Measurements from ENCODE around the gene TBC1D5.

TBC1D5 gene

GRCh38 chr3:17231537-17232261 is 510.7 kb downstream of the TBC1D5 start:
- no peak for DNase-seq (ENCODE audit: low read depth in 2 of 2)

GRCh38 chr3:17227472-17227871 is 515.0 kb downstream of the TBC1D5 start:
- no peak for DNase-seq (ENCODE audit: low read depth in 2 of 2)

- DNase-seq (ENCODE audit: low read depth in 2 of 2), result no peak
Observed at GRCh38 chr3:17221529-17221928, 520.9 kb downstream of the TBC1D5 start.

DNA sequence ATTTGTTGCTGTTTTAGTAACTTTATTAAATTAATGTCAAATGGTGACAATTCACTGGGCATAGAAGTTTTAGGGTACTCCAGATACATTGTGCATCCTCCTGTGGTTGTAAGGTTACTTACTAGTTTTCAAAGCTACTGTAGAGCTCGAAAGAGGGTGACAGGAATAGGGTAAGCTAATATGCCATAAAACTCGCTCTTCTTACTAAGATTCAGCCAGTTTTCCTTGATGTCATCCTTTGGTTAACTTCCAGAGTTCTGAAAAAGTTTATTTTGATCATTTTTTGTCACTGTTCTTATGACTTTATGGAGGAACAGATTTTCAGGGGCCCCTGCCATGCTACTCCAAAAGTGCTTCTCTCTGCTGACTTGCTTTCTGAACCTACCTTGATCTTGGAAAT is 522.8 kb downstream of the TBC1D5 start:
- no peak for DNase-seq (ENCODE audit: low read depth in 2 of 2)

- no peak for DNase-seq (ENCODE audit: low read depth in 2 of 2)
Observed at GRCh38 chr3:17218587-17218986, 523.8 kb downstream of the TBC1D5 start.

GRCh38 chr3:17217588-17217987 is 524.8 kb downstream of the TBC1D5 start:
- DNase-seq (ENCODE audit: low read depth in 2 of 2), result no peak

GRCh38 chr3:17213102-17213501 is 529.3 kb downstream of the TBC1D5 start:
- no peak for DNase-seq (ENCODE audit: low read depth in 2 of 2)

GRCh38 chr3:17207979-17208378 is 534.5 kb downstream of the TBC1D5 start:
- DNase-seq (ENCODE audit: low read depth in 2 of 2), result no peak

DNA sequence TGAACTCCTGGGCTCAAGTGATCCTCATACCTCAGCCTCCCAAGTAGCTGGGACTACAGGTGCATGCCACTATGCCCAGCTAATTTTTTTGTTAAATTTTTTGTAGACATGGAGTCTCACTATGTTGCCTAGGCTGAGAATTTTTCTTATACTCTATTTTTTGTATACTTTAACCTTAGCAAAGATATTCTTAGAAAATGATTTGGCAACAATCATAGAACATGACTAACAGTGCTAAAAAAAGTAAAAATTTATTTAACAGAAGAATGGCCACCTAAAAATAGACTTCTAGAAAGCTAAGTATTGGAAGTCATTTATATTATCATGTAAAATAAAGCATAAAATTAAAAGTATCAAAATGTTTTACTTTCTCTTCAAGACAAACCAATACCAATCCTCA is 535.4 kb downstream of the TBC1D5 start:
- no peak for DNase-seq (ENCODE audit: low read depth in 2 of 2)

DNA sequence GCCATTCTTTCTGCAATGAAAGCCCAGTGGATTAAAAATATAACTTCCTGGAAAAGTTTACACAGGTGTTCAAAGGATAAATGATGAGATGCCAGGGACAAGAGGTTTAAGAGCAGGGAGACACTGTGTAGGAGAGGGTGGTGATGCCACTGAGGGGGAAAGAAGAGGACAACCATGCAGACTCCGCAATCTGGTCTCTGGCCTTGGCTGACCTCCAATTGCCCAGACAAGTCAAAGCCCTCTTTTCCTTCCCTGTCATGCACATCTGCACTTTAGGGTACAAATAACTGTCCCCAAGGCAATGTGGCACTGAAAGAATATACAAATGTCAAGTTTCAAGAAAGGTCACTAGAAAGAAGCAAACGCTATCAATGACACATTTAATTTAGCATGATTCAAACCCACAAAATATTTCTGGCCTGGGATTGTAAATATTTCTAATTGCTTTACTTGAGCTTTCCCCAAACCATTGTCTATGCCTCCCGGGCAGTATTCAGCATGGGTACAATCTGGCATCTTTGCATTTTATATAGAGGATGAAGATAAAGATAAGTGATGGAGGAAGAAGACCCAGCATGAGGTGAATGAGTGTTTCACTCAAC is 538.3 kb downstream of the TBC1D5 start:
- no peak for DNase-seq (ENCODE audit: low read depth in 2 of 2)

DNA sequence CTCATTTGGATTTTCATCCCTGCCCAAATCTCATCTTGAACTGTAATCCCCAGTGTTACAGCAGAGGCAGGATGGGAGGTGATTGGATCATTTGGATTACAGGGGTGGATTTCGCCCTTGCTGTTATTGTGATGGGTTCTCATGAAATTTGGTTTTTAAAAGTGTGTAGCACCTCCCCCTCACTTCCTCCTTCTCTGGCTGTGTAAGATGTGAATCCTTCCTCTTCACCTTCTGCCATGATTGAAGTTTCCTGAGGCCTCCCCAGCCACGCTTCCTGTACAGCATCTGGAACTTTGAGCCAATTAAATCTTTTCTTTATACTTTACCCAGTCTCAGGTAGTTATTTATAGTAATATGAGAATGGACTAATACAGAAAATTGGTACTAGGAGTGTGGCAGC is 540.9 kb downstream of the TBC1D5 start:
- no peak for DNase-seq (ENCODE audit: low read depth in 2 of 2)

DNA sequence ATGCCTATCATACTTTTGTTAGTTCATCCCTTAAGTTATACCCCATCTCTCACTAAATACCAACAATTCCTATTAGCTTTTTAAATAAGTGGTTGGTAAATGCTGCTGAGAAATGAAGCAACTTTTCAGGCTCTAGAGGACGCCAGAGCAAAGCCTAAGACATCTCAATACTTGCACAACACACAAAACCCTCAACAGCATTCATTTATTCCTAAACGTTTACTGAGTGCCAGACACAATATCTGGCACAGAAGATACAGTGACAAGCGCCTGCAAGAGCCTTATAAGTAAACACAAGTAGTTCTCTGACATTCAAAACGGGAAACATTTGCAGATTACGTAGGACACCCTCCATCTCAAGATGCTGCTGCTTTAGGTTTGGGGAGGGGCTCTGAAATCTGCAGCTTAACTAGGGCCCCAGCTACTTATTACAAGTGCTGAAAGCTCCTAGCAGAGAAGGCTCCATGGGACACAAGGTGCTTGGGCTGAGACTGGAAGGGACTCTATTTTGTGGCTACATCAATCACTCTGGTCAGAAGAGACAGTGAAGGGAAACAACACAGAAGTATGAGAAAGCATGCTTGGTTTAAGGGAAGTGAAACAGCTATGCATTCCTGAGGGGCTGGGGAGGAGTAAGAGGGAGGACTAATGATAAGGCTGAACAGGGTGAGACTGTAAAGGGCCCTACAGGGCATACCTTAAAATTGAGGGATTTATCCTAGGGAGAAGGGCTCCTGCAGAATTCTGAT is 546.4 kb downstream of the TBC1D5 start:
- no peak for DNase-seq (ENCODE audit: low read depth in 2 of 2)

- DNase-seq (ENCODE audit: low read depth in 2 of 2), result no peak
Observed at GRCh38 chr3:17195192-17195611, 547.2 kb downstream of the TBC1D5 start.

DNA sequence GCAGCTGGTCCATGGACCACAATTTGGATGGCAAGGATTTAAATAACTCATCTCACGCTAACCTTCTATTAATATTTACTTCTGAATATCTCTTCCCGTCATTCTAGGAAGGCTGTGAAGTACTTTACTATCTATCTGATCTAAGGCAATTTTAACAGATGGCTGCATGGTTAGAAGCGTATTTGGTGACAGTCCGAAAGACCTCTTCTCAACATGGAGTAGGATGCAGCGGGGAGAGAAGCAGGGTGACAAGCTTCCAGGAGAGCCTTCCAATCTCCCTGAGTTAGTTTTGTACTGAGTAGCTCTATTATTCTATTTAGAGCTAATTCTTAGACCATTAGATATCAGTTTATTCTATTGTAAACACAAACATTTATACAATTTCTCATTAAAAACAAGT is 548.3 kb downstream of the TBC1D5 start:
- DNase-seq (ENCODE audit: low read depth in 2 of 2), result no peak

DNA sequence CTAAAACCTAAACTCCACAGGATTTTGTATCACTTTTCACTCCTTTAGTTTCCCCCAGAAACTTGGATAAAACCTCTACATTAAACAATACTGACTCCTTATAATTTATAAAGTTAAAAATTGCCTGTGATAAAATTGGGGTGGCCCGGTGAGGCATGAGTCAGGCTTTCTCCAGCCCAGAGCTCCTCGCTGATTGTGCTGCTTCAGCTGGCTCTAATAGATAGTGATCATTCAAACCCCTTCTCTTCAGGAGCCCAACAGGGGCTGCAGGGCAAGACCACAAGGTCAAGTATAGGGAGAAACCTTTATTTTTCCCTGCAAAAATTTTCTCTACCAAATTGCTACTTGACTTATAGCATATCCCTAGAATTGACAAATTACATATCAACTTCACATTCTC is 549.4 kb downstream of the TBC1D5 start:
- DNase-seq (ENCODE audit: low read depth in 2 of 2), result no peak

DNA sequence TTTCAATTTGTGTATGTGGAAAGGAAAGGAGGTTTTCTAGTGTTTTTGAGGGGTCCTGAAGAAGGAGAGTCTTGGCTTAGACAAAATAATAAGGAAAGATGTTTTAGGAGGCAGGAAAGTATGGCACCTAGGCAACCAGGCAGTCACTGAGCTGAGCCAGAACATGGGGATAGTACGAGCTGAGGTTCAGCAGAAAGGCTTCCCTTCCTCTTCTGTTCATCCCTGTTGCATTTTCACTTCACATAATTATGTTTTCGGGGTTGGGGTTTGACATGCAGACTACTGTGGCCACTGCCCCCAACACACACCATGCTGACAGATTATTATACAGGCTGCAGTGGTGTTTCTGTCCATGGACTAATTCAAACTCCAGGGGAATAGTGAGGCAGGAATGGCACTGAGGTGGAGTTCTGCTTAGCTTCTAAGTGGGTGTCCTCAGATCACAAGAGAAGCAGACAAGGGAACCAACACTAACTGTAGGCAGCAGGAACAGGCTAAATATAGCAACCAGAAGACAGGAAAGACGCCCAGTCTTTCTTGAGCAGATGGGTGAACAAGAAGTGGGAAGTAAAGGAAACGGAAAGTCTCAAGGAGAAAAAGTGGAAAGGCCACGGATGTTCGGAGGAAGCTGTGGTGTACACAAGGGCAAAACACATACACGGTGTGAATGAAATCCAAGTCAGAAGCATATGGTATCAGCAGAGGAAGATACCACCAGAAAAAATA is 551.9 kb downstream of the TBC1D5 start:
- no peak for DNase-seq (ENCODE audit: low read depth in 2 of 2)

DNA sequence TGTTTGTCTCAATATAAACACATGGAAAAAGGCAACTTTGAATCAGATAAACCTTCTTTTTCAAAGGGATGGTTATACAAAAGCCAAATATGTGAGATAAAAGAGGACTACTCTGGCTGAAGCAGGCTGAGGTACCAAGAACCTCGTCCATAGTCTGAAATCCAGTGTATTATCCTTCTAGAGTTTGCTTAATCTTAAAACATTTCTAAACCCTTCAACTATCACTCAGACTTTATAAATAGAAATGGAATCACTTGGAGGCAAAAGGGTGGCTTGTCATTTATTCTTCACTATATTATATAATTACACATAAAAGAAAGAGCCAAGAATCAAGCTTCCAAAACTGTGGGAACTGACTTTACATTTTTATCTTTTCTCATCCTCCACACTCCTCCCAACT is 554.1 kb downstream of the TBC1D5 start:
- DNase-seq (ENCODE audit: low read depth in 2 of 2), result no peak

DNA sequence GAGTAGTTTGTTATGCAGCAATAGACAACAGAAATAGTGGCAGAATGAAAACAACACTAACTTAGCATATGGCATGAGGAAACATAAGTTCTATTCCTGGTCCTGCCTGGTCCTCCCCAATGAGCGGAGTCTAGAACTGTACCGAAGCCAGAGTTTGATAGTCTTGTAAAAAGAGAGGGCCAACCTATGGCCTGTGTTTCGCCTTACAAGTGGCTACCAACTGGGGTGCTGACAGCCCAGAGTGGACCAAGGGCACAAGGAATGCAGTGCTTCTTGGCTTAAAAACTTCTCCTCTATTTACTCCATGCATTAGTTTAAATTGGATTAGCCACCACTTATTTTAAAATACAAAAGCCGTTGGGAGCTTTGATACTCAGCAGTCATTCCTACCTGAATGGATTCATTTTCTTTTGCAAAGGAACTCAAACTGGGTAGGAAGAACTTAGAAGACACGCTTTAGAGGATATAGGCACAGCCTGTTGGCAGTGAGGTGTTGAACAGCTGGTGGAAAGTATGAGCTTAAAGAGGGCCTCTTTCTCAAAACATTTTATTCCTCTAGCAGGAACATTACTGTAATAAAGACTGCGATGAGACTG is 554.7 kb downstream of the TBC1D5 start:
- DNase-seq (ENCODE audit: low read depth in 2 of 2), result no peak

GRCh38 chr3:17183951-17184550 is 558.4 kb downstream of the TBC1D5 start:
- no peak for DNase-seq (ENCODE audit: low read depth in 2 of 2)

DNA sequence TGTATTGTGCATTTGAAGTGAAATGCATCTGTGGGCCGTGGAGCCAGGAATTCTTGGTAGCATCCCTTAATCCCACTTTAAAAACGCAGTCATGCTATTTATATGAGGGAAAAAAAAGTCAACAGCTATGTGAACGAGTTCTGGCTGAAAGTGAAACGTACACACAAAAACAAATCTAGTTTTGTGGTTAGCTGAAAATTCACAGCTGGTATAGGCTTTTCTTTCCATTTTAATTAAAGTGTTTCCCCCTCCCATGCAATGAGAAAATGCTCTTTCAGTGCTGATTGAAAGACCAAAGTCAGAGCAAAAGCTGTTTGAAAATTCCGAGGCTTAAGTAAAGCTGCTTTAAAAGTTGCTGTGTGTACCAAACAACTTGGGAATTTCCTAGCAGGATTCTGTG is 560.3 kb downstream of the TBC1D5 start:
- DNase-seq (ENCODE audit: low read depth in 2 of 2), result no peak

GRCh38 chr3:17181413-17181907 is 561.0 kb downstream of the TBC1D5 start:
- DNase-seq (ENCODE audit: low read depth in 2 of 2), result no peak

Measured in stimulated activated CD8-positive, alpha-beta memory T cell treated with anti-CD3 and anti-CD28 coated beads, Interleukin-7, amount 100 ng/mL, for 4 hours (primary cell).